Tibial nerve (tissue), 3 donors: ENCODE results near the gene GNB5.

Source experiments
- CTCF ChIP-seq, 5 experiments: fragments of 200-600 bp in 3 of 5; fragments of 450-650 bp in 2 of 5; sonication (generic) in 3 of 5; IDR thresholded peaks; one replicate each; pipeline ENCODE4 v1.5.1; 2016 to 2019; ENCODE audit warnings: antibody characterized with exemption in 5 of 5, mild to moderate bottlenecking in 3 of 5, moderate library complexity in 2 of 5
- POLR2A ChIP-seq, 2 donors: fragments of 450-650 bp; IDR thresholded peaks; one replicate each; pipeline ENCODE4 v1.6.1; 2017; ENCODE audit warnings: antibody characterized with exemption in 2 of 2, mild to moderate bottlenecking in 2 of 2, moderate library complexity in 2 of 2

GRCh38 chr15:52178765-52179164, 12.4 kb downstream of the GNB5 start:
- TF ChIP-seq CTCF (IDR thresholded peaks at IDR 0.05) (no peak), POLR2A (IDR thresholded peaks at IDR 0.05) (no peak)
